ENCODE results near the gene DNAH9.

Gene DNAH9

GRCh38 chr17:11852231-11852630 is 254.0 kb downstream of the DNAH9 start:
- no peak for DNase-seq (ENCODE audit: low read depth in 2 of 2)

DNA sequence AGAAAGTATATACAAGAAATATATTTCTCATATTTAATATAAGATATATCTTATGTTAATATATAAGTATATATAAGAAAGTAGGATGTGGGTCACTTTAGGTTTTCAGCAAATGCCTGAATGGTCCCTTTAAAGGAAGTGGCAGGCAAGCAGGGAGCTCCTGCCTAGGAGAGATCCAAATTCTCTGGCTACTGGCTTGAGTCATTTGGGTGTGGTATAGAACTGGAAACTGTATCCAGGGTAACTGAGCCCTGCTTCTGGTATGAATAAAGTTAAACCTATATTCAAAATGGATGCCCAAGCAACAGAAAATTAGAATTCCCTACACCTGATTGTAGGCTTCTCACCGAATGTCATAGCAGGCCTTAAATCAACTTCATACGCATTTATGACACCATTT is 254.6 kb downstream of the DNAH9 start:
- no peak for DNase-seq (ENCODE audit: low read depth in 2 of 2)

- no peak for DNase-seq (ENCODE audit: low read depth in 2 of 2)
These were observed 255.3 kb downstream of the DNAH9 start for GRCh38 chr17:11853321-11854151.

GRCh38 chr17:11855306-11855705 is 257.0 kb downstream of the DNAH9 start:
- no peak for DNase-seq (ENCODE audit: low read depth in 2 of 2)

DNA sequence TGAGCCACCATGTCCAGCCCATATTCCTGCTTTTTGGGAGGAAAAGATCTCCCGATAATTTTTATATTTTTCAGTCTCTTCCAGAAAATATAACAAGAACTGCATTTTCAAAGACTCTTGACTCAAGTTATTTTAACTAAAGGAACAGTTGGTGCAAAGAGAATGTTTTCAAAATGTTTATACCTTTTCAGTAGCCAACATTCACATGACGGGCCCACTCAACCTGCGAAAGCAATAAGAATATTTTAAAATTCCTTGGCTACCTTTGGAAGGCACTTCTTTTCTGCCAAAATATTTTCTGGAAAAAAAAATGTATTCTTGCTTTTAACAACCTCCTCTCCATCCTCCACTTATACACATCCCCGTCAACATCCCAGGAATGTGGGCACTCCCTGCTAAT is 258.7 kb downstream of the DNAH9 start:
- no peak for DNase-seq (ENCODE audit: low read depth in 2 of 2)

DNA sequence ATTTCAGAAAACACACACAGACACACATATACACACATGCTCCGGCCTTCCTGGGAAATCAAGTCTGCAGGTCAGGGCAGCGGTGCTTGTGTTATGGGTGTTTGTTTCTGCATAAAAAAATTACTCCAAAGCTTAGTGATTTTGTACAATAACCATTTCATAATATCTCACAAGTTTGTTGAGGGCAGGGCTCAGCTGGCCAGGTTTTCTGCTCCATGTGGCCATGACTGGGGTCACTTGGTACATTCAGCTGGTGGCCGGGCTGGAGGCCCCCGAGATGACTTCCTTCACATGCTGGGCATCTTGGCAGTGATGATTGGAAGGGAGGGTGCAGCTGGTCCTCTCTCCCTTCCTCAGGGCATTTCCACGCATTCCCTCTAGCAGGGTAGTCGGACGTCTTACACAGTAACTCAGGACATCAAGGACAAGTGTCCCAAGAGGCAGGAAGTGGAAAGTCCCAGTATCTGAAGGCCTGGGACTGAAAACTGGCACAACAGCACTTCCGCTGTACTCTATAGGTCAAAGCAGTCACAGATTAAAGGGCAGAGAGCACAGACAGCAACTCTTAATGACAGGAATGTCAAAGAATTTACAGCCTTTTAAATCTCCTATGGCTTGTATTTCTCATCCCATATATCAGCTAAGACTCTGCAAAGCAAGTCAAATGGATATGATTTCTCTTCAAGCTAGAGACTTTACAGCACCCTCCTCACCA is 271.6 kb downstream of the DNAH9 start:
- no peak for DNase-seq (ENCODE audit: low read depth in 2 of 2)

DNA sequence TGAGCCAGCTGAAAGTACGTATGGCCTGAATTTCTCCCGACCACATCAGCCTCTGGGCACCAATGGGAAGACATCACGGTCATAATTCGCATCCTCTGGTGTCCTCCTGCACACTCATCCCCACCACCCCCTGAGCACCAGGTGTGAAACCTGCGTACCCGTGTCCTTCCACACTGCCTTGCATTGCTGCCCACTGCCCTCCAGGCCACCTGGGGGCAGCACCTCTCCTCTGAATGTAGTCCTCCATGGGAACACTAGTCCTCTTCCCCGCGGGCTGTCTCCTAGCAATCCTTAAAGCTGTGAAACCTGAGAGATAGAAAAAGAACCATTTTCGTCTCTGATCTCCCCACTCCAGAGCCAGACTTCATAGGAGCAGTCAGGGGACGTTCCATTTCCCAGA is 273.5 kb downstream of the DNAH9 start:
- no peak for DNase-seq (ENCODE audit: low read depth in 2 of 2)

DNA sequence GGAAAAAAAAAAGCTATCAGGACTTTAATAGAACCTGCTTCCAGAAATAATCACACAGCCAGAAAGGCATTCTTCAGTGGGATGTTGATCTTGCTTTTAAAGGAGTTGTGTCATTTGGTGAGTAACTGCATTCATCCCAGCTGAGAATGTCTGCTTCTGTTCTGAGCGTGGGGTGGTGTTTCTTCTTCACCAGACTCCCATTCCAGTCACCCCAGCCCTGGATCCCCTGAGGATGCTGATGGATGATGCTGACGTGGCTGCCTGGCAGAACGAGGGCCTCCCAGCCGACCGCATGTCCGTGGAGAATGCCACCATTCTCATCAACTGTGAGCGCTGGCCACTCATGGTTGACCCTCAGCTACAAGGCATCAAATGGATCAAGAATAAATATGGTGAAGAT is 276.5 kb downstream of the DNAH9 start:
- no peak for DNase-seq (ENCODE audit: low read depth in 2 of 2)

GRCh38 chr17:11880714-11881113 is 282.4 kb downstream of the DNAH9 start:
- DNase-seq (ENCODE audit: low read depth in 2 of 2), result no peak

DNA sequence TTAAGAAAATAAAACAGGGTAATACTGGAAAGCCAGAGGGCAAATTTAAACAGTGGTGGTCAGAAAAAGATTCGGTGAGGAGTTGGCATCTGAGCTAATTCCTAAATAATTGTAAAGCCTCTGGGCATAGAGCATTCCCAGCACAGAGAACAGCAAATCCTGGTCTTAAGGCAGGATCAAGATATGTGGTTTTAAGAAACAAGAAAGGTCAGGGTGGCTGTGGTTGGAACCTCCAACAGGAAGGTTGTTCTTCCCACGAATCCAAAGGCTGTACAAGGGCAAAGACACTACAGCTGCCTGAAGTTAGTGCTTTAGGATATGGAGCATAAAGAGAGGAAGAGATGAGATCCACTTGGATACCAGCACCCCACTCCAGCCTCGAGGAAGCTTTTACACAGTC is 284.4 kb downstream of the DNAH9 start:
- DNase-seq (ENCODE audit: low read depth in 2 of 2), result no peak

GRCh38 chr17:11885051-11885450 is 286.8 kb downstream of the DNAH9 start:
- DNase-seq (ENCODE audit: low read depth in 2 of 2), result no peak

- DNase-seq (ENCODE audit: low read depth in 2 of 2), result no peak
These were observed 291.0 kb downstream of the DNAH9 start for GRCh38 chr17:11889266-11889665.

DNA sequence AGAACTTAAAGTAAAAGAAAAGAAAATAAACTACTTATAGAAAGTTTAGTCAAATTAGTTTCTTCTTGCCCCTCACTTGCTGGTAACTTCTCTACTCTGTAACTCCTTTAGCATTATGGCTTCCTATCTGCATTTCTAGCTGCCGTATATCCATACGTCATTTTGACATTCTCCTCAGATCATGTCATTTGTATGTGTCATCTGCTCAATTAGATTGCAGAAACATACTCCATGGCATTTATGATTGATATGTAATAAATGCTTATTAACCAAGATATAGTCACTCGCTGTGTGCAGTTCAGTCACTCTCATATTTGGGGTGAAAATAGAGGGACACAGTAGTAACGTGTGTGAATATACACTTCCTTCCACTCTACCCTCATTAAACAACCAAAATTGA is 295.6 kb downstream of the DNAH9 start:
- no peak for DNase-seq (ENCODE audit: low read depth in 2 of 2)

DNA sequence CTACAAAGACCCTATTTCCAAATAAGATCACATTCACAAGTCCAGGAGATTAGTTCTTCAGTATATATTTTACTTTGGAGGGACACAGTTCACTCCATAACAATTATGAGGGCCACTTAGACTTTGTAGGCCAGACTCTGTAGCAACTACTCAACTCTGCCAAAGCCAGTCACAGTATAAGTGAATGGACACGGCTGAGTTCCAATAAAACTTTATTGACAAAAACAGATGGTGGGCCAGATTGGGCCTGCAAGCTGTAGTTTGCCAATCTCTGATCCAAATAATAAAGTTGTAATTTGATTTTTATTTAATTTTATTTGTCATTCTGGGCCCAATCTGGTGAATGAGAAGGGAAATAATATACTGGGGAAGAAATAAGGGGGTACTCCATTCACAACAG is 297.9 kb downstream of the DNAH9 start:
- DNase-seq (ENCODE audit: low read depth in 2 of 2), result no peak

- DNase-seq (ENCODE audit: low read depth in 2 of 2), result no peak
These were observed 300.4 kb downstream of the DNAH9 start for GRCh38 chr17:11898526-11899235.

GRCh38 chr17:11899537-11899942 is 301.3 kb downstream of the DNAH9 start:
- no peak for DNase-seq (ENCODE audit: low read depth in 2 of 2)

DNA sequence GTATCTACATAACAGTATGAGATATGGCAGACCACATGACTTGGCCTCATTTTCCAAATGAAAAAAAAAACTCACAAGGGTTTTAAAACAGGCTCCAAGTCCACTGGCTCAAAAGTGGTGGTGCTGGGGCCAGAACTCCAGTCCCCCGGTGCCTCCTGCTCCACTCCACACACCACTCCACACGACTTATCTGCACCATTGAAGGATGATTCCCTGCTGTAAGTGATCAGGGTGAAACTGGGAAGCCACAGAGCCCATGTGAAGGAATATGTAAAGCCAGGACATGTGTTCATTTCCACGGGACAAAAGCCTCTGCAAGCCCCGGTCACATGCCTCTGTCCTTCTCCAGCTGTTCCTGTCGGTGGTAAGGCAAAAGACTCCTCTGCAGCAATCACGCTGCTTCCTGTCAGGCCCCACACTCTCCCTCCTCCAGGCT is 301.8 kb downstream of the DNAH9 start:
- no peak for DNase-seq (ENCODE audit: low read depth in 2 of 2)

DNA sequence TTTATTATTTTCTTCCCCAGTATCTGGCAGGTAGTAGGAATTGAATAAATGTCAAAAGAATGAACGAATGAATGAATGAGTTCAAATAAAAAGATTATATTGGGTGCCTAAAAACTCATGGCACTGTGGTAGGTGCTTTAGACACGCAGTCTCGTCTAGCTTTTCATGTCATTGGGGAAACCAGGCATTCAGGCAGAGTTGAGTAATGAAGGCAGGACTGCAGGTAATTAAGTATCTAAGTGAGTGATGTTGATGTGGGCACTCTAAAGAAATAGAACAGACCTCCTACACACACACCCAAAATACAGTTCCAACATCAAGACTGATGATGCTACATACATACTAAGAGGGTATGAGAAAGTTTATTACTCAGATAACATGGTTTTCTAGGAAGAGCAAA is 302.4 kb downstream of the DNAH9 start:
- no peak for DNase-seq (ENCODE audit: low read depth in 2 of 2)

DNA sequence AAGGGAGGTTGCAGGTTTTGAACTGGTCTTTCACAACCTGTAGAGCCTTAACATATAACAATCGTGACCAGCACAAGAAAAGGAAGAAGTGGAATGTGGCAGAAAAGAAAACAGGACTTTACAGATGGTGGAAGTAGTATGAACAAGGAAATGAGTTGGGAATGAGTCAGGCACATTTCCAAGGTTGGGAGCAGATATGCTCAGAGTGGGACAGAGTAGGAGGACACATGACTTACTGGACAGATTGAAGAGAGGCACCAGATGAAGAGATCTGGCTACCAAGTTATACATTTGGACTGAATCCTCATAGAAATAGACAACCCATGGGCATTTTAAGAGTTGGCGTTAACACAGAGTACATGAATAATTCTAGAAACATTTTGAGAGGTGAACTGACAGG is 303.7 kb downstream of the DNAH9 start:
- no peak for DNase-seq (ENCODE audit: low read depth in 2 of 2)

DNA sequence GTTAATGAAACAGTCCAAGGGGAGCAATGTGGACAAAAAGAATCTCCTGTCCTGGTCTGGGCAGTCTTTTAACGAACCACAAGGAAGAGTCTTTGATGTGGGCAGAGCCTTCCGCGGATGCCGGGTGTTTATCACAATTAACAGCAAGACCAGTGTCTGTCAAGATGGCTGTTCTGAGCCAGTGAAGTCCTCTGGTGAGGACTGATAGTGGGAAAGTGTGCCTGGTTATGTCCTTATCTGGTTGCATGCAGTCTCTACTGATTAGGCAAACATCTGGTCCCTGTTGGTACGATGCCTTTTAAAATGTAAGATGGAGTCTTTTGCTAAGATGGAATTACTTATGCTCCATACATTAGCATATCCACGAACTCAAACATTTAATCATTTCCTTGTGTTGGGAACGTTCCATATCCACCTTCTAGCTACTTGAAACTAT is 310.5 kb downstream of the DNAH9 start:
- DNase-seq (ENCODE audit: low read depth in 2 of 2), result no peak

GRCh38 chr17:11909348-11909747 is 311.1 kb downstream of the DNAH9 start:
- no peak for DNase-seq (ENCODE audit: low read depth in 2 of 2)

DNA sequence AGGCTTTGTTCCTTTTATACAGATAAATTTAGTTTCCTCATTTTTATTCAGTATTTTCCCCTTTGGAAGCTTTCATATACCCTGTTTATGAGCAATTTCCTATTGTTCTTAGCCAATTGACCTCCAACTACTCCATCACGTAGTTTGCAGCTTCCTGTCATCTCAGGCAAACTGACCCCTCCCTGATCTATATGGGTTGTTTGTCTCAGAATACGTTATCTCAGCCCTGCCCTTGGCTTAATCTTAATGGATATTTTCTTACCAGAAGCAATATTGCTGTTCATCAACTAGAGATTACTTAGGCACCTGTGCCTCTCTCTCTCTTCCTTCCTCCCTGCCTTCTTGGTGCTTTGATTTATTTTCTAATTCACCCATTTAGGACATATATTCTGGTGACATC is 317.8 kb downstream of the DNAH9 start:
- DNase-seq (ENCODE audit: low read depth in 2 of 2), result no peak

GRCh38 chr17:11917415-11917814 is 319.1 kb downstream of the DNAH9 start:
- no peak for DNase-seq (ENCODE audit: low read depth in 2 of 2)
